G401.6 (cell line): ENCODE measurements around the gene AJAP1.

Experiments used
- FAIRE-seq: peaks from 2 replicates; lab custom pipeline; 2012; peaks lifted over from hg19 to GRCh38; lab: Jason Lieb, UNC

The AJAP1 gene

GRCh38 chr1:4741876-4742423 lies 87.5 kb downstream of the AJAP1 start:
- FAIRE-seq: no peak

- no peak for FAIRE-seq
Observed at GRCh38 chr1:4743978-4744750, 89.8 kb downstream of the AJAP1 start.

DNA sequence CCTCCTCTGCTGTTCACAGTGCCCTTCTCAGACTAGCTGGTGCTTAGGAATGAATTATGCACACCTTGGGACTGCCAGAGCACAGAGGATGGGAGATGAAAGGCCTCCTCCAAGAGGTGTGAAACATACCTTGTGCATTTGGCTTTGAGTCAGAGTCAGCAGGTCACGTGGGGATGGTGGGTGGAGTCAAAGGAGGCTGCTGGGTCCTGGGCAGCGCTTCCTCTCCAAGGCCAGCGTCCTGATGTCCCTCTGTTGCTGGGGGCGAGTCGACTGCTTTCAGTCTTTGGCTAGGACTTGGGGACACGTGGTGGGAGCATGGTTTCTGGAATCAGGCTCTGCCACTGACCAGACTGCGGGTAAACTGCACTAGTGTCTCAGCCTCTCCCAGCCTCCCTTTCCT lies 91.2 kb downstream of the AJAP1 start:
- FAIRE-seq: no peak

DNA sequence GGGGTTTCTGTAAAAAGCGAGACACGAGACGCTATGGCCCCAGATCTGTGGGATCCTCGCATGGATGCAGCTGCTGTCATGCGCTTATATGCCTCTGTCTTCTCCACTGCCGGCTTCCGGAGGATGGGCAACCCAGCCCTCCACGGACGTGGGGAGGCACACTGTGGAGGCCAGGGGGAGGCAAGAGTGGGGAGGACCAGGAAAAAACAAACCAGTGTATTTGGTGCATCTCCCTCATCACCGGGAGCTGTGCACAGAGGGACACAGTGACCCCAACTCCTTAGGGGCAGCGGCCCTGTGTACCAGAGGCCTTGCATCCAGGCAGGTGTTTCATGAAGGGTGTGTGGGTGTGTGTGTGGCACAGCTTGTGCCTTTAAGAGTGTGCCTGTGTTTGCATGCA lies 95.0 kb downstream of the AJAP1 start:
- FAIRE-seq: no peak

DNA sequence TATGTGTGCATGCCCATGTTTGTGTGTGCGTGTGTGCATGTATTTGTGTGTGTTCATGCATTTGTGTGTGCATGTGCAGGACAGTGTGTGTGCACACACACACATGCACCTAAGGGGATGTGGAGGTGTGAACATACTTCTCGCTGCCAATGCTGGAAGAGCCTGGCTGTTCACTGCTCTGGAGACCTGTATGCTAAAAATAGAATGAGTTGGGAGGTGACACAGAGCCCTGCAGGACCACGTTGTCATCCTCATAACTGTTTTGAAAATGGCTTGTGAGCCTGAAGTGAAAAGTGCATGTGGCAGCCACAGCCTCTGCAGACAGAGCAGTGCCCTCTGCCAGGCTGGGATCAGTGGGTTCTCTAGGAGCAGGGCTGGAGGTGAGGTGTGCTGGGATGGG lies 95.8 kb downstream of the AJAP1 start:
- FAIRE-seq: no peak

DNA sequence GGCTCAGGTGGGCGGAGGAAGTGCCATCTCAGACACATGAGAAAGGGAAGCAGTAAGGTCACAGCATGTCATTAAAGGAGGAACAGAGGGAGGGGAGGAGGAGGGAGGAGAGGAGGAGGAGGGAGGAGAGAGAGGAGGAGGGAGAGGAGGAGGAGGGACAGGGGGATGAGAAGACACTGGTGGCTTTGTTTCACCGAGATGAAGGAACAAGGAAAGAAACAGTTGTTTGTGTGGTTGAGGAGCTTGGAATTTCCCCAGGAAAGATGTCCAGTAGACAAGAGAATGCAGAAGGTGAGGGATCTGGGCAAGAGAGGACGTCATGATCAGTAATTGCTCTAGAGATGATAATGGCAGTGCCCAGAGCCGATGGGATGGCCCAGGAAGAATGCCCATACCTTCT lies 97.7 kb downstream of the AJAP1 start:
- FAIRE-seq: no peak

DNA sequence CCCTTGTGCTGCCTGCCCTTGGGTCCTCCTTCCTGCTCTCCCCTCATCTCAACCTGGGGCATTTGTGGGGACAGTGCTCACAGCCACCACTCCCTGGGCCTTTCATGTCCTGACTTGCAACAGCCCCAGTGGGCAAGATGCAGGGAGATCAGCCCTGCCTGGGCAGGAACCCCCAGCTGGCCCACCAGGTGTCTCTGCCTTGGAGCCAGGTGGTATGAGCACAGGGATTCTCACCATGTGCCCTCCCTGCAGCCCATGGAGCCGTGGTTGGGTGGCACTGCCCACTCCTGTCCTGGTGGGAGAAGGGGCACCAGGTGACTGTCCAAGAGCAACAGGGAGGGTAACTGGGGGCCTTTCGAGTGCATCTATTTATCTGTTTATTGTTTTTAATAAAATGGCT lies 100.4 kb downstream of the AJAP1 start:
- no peak for FAIRE-seq

- no peak for FAIRE-seq
Observed at GRCh38 chr1:4755301-4755845, 101.0 kb downstream of the AJAP1 start.

DNA sequence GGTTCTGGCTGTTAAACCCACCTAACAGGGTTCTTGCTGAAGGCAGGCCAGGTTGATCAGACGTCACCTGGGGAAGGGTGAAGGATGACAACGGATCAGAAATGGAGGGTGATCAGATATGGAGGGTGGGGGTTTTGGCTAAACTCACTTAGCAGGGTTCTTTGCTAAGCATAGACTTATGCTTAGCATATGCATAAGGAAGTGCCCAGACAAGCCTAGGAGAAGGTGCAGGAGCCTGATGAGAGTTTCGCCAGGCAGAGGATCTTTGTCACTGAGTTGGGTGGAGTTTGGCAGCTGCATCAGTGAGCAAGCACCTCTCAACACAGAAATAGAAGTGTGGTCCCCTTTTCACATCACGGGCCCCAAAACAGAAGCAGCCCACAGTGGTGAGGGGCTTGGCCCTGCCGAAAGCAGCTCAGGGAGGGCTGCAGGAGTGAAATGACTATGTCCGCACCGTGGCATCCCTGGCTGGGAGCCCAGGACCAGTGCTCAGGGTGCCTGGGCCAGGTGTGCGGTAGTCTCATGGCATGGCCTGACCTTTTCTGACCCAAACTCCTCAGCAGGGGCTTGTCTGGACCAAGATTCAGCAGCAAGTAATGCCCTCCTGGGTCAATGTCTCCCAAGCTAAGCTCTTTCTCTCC lies 101.6 kb downstream of the AJAP1 start:
- FAIRE-seq: no peak

DNA sequence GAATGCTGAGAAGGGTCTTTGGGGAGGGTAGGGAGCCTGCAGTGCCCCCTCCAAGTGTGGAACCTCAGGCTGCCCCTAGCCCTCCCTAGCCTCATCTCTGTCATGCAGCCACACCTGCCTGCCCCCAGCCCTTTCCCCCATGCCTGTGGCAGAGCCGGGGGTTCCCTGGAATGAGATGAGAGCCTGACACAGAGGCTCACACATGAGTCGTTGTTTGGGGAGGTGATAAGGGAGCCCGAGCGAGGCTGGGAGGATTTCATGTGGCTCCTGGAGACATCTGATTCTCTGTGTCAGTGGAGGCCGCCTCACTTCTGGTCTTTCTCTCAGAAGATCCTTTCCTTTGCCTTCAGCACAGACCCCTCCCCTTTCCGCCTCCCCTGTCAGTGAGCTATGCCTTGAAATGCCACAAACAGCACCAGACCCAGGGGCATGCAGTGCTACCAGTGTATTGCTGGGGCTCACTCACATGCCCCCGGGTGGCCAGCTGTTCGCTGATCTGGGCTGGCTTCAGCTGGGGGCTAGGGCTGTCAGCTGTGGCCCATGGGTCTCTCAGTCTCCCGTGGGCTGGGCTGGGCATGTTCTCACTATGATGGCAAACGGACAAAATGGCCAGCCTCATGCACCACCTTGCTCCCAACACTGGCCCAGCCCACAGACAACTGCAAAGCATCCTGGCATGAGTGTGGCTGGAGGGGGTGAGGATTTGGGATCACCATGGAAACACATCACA lies 102.6 kb downstream of the AJAP1 start:
- no peak for FAIRE-seq

DNA sequence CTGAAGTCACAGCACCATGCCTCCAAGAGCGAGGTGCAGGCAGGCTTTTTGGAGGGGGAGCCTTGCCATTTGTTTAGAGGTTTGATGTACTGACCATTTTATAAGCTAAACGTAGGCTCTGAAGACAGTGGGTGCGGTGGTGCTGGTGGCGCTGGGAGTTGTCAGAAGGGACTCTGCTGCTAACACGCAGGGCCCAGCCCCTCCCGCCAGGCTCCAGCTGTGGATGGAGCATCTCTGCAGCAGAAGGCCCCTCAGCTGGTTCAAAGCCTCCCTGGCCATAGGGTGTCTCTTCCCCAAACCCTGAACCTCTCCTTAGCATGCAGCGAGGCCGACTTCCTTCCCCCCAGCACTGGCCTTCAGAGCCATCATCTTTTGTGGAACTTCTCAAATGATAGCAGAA lies 105.3 kb downstream of the AJAP1 start:
- FAIRE-seq: no peak

DNA sequence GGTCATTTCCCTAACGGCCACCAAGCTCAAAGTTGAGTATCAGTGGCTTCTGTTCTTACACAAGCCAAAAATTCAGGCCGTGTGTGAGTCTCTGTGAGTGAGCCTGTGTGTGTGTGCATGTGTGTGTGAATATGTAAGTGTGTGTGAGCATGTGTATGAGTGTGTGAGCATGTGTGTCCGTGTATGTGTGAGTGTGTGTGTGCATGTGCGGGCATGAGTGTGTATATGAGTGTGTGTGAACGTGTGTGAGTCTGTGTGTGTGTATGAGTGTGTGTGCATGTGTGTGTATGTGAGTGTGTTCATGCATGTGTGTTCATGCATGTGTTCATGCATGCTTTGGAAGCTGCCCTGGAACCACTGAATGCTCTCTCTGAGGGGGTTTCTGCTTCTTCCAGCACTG lies 105.7 kb downstream of the AJAP1 start:
- FAIRE-seq: no peak

DNA sequence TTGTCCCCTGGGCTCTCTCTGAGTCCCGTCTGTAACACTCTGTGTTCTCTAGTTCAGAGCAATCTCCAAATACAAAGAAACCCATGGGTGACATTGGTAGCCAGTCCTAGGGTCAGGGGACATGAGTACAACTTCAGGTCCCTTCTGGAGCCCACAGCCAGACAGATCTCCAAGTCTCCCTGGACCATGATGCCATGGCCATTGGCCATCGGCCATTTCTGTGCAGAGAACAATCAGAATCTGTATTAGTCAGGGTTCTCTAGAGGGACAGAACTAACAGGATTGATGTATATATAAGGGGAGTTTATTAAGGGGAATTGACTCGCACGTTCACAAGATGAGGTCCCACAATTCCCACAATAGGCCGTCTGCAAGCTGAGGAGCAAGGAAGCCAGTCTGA lies 106.9 kb downstream of the AJAP1 start:
- no peak for FAIRE-seq

- FAIRE-seq: no peak
Observed at GRCh38 chr1:4762146-4762545, 107.7 kb downstream of the AJAP1 start.

DNA sequence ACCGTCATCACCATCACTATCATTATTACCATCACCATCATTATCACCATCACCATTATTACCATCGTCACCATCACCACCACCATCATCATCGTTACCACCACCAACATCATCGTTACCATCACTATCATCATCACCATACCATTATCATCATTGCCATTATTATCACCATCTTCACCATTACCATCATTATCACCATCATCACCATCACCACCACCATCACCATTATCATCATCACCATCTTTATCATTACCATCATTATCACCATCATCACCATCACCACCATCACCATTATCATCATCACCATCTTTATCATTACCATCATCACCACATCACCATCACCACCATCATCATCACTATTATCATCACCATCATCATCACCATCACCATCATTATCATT lies 112.9 kb downstream of the AJAP1 start:
- no peak for FAIRE-seq

DNA sequence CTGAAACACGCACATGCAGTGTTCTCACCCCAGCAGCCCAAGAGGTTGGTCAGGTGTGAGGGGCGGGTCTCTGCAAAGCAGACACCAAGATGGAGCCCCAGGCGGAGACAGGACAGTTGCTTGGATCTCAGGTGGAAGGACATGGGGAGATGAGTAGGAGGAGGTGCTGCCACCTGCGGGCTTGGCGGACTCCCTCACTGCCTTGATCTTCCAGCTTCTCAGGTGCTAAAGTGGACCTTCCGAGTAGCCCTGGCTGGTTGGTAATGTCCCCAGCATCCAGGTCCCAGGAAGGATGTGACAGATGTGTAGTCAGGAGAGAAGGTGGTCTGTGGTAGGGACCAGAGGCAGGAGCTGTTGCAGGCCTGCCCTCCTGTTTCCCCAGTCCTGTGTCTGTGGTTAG lies 114.1 kb downstream of the AJAP1 start:
- no peak for FAIRE-seq

DNA sequence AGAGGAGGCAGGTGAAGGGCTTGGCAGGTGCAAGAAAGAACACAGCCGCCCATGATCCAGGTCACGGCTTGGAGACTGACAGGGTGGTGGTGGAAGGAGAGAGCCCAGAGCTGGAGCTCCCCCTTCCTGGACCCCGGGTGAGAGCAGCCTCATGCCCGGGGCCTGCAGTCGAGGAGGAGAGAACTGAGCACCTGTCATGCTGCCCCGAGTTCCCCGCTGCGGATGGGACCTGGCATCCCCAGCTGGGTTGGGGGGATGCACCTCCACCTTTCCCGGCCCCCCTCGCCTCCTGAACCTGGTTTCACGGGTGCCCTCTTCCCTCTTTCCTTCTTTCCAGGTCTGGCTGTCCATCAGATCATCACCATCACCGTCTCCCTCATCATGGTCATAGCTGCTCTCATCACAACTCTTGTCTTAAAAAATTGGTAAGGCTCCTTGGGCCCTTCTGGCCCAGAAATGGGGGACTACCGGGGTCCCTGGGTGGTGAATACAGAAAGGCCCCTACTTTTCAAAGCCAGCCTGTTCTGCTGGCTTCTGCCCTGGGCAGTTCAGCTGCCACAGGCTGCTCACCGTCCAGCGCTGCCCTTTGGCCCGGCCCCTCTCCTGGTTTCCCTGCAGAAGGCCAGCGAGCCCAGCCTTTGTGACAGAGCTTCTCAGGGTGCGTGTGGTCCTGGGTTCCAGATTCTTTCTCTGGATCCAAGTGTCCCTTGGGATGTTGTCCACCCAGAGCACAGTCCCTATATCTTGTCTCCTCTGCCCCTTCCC lies 115.3 kb downstream of the AJAP1 start:
- FAIRE-seq: no peak

DNA sequence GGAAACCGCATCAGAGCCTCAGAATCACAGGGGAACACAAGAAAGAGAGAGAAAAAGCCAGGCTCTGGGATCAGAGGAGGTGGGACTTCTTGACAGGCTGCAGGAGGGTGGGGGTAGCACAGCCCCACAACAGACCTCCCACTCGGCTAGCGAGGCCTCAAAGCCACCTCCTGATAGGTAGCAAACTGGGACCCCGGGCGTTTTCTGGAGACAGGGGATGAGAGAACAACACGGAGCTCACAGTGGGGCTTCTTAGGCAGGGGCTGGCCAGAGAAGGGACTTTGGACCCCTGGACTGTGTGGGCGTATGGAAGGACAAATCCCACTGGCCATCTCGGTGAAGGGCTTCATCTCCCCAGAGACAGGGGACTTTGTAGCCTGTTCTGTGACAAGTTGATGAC lies 116.3 kb downstream of the AJAP1 start:
- no peak for FAIRE-seq

DNA sequence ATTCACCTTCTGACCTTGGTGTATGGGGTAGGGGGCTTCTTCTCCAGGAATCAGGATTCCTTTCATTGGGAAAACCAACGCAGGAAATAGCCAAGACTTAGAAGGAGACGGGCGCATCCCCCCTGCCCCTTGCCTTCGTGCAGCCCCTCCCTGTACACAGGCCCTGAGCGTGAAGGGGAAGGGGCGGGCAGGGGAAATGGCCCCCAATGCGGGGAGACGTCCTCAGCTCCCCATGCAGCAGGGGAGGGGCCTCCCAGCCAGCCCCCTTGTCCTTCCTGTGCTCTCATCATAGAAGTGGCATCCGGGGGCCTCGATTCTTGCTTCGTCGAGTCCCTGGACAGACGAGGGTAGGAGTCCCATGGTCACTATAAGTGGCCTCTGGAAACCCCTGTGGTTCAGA lies 116.9 kb downstream of the AJAP1 start:
- FAIRE-seq: no peak

GRCh38 chr1:4771721-4772120 lies 117.3 kb downstream of the AJAP1 start:
- no peak for FAIRE-seq

- no peak for FAIRE-seq
Observed at GRCh38 chr1:4772294-4773010, 118.0 kb downstream of the AJAP1 start.

- FAIRE-seq: no peak
Observed at GRCh38 chr1:4773226-4773625, 118.8 kb downstream of the AJAP1 start.
